GM19324 (cell line): Measurements from ENCODE around the gene KRTAP10-9.
"Not testable (repeated sequence)": the region's sequence is repeated elsewhere in the genome, so short reads cannot be mapped to it uniquely, and the experiment has no call there.

ENCODE experiments used
- ATAC-seq: cut with Tn5 transposase; IDR thresholded peaks from one replicate; pipeline ENCODE4 v1.9.1; 2021; ENCODE audit warnings: mild to moderate bottlenecking, moderate library complexity; ENCODE audit not compliant: unreplicated experiment, low FRiP score

KRTAP10-9 gene

GRCh38 chr21:44637018-44637850, 10.3 kb downstream of the KRTAP10-9 start, which contains the start of gene KRTAP10-10:
Gene KRTAP10-10 (plus strand): TSS chr21:44637356. CDS start chr21:44637418, 62 bp downstream.
- no peak for ATAC-seq

GRCh38 chr21:44637851-44638348, 11.0 kb downstream of the KRTAP10-9 start:
- not testable (repeated sequence) for ATAC-seq

- not testable (repeated sequence) for ATAC-seq
Observed at GRCh38 chr21:44638506-44639330, 11.8 kb downstream of the KRTAP10-9 start.

- no peak for ATAC-seq
Observed at GRCh38 chr21:44639331-44639655, 12.4 kb downstream of the KRTAP10-9 start.

GRCh38 chr21:44640761-44641160, 13.9 kb downstream of the KRTAP10-9 start:
- no peak for ATAC-seq

GRCh38 chr21:44643741-44644310, 16.9 kb downstream of the KRTAP10-9 start:
- ATAC-seq = no peak

- ATAC-seq = no peak
Observed at GRCh38 chr21:44644878-44645277, 18.0 kb downstream of the KRTAP10-9 start.

GRCh38 chr21:44646366-44647221, 19.7 kb downstream of the KRTAP10-9 start, which contains the start of gene KRTAP10-11:
Gene KRTAP10-11 (plus strand): TSS chr21:44646414. CDS start chr21:44646459, 45 bp downstream.
- ATAC-seq = not testable (repeated sequence)

- no peak for ATAC-seq
Observed at GRCh38 chr21:44647222-44647552, 20.3 kb downstream of the KRTAP10-9 start.

- ATAC-seq = no peak
Observed at GRCh38 chr21:44648557-44649311, 21.8 kb downstream of the KRTAP10-9 start.

GRCh38 chr21:44649521-44650100, 22.7 kb downstream of the KRTAP10-9 start:
- no peak for ATAC-seq

- no peak for ATAC-seq
Observed at GRCh38 chr21:44650265-44650972, 23.5 kb downstream of the KRTAP10-9 start.

GRCh38 chr21:44650973-44651675, 24.2 kb downstream of the KRTAP10-9 start:
- no peak for ATAC-seq

- no peak for ATAC-seq
Observed at GRCh38 chr21:44653123-44653522, 26.2 kb downstream of the KRTAP10-9 start.

GRCh38 chr21:44653656-44654575, 27.0 kb downstream of the KRTAP10-9 start:
- ATAC-seq = no peak

GRCh38 chr21:44654576-44655175, 27.8 kb downstream of the KRTAP10-9 start, which contains the start of gene KRTAP12-4:
Gene KRTAP12-4 (minus strand): TSS chr21:44654659. CDS start chr21:44654614, 45 bp downstream.
- no peak for ATAC-seq
